ENCODE data around the gene EXOSC9.

The EXOSC9 gene

DNA sequence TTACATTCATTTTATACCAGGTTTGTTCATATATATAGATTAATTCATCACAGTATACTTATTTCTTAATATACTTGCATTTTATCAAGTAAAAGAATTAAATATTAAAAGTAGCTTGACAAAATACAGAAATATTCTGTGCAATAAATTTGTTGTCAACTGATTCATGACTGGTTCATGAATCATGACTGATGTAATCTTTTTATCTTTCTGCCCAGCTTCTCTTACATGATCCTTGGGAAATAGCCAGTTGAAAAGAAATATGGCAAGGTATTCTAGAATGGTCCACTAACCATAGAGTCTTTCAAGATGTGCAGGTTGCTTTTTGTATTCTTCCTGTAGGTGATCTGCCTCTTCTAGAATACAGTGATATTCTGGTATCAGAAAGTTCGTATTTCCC lies 26.7 kb downstream of the EXOSC9 start:
- DNase-seq = no peak

DNA sequence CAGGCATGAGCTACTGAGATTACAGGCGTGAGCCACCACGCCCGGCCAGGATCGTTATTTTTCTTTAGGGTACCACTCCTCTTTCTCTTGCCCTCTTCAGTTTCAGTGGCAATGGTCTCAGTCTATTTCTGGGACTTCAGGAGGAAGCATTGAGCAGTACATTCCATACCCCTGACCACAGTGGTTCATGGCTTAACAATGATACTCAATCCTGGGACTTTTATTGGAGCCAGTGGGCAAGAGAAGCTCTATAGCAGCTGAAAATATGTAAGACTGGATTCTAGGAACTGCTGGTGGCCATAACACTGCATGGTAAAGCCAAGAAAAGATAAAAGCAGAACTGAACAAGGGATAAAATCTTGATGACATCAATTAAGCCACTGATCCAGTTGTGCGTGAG lies 28.4 kb downstream of the EXOSC9 start:
- DNase-seq = no peak

DNA sequence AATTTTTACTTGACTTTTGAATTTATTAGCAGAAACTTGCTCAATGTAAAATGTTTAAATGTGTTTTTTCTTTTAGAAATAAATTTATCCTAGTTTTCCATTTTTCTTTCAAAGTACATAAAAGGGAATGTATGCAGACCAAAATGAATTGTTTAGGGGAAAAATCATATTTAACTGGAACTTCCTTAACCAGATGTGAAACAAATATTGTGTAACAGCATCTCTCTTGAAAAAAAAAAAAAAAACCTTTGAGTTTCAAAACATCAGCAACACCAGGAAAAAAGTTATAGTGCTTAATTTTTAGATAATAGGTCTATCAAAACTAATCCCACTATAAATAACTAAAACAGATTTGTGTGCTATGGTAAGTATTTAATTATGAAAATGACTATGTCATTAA lies 37.0 kb downstream of the EXOSC9 start:
- DNase-seq = no peak

DNA sequence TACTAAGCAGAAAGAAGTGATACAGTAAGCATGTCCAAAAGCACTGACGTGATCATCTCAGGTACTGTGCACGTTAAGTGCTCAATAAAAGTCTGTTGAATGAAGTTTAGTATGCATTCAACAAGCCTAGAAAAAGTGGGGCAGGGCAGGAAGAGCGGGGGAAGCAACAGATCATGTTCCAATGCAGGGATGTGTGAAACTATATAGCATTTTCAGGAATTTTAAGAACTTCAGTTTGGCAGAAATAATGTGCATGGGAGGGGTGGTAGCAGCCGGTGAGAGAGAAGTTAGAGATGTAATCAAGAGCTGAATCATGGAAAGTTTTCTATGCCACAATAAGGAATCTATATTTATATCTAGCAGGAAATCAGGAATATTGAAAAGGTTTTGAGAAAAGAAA lies 41.7 kb downstream of the EXOSC9 start:
- DNase-seq = no peak

DNA sequence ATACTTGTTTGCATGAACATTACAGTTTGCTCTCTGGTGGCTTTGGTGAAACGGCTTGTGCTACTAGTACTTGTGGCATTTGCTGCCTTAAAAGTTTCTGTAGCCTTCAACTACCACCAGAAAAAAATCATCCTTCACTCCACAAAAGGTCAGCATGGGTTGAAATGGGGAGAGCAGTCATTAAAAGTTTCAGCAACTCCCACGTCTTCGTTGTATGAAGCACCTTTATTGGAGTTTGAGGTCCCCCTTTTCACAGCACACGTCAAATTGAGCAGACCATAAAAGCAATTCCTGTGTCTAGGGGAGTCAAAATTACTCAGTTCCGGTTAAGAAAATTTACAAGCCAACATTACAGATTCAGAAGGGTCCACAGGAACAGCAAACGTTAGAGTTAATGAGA lies 45.5 kb downstream of the EXOSC9 start:
- DNase-seq = no peak

DNA sequence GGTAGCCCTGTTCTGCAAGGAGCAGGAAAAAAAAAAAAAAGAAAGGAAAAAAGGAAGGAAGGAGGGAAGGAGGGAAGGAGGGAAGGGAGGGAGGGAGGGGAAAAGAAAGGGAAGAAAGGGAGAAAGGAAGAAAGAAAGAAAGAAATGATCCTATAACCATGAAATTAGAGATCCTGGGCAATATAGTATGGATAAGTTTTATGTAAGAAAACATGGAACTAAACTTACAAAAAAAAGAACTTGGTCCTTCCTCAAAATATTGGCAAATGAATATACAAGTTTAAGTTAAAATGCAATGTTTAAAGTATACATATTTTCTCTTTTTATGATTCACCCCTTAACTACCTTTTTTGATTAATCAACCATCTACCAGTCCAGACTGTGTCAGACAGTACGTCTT lies 50.2 kb downstream of the EXOSC9 start:
- DNase-seq = no peak

- DNase-seq = no peak
These were observed 59.0 kb downstream of the EXOSC9 start for GRCh38 chr4:121860121-121860520.

- DNase-seq = no peak
These were observed 60.3 kb downstream of the EXOSC9 start for GRCh38 chr4:121861426-121861825.

DNA sequence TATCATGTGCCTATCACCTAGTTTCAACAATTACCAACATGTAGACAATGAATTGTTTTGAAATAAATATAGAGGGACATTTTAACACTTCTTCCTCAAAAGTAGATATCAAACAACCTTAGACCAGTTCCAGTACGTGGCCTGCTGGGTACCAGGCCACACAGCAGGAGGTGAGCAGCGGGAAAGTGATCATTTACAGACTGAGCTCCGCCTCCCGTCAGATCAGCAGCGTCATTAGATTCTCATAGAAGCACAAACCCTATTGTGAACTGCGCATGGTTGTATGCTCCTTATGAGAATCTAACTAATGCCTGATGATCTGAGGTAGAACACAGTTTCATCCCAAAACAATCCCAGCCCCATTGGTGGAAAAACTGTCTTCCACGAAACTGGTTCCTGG lies 62.7 kb downstream of the EXOSC9 start:
- DNase-seq = no peak
